GM19467 (cell line): ENCODE results near the gene TBC1D10A.

ENCODE experiments used
- ATAC-seq: cut with Tn5 transposase; IDR thresholded peaks from one replicate; pipeline ENCODE4 v1.9.1; 2021; ENCODE audit warnings: mild to moderate bottlenecking, moderate library complexity; ENCODE audit not compliant: unreplicated experiment

Gene TBC1D10A

DNA sequence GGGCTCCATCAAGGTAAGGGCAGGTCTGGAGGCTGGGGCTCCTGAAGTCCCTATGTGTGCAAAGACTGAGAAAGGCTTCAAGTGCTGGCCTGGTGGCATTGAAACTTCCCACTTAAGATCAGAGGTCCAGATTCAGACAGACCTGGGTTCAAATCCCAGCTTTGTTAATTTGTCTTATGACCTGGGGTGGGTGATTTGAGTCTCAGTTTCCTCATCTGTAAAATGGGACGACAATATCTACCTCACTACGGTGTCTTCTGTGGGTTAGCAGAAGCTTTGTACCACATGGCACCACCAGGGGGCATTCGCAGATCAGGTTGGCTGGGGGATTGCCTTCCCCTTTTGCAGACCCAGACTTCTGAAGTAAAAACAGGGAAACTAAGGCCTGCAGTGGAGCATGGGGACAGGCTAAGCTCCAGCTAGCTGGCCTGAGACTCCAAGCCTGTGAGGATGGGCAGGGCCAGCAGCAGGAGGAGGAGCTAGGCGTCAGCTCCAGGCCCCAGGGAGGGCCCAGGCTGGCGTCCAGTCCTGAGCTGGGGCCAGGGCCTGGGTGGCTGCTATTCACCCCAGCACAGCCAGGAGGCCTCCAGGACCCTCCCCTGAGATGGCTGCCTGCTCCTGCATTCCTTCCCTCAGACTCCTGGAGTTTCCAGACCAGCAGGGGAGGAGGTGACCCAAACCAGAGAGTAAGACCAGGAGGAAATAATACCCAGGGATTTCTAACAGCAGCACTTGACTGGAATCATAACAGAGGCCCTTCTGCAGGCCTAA, 38.9 kb downstream of the TBC1D10A start:
- ATAC-seq = no peak

DNA sequence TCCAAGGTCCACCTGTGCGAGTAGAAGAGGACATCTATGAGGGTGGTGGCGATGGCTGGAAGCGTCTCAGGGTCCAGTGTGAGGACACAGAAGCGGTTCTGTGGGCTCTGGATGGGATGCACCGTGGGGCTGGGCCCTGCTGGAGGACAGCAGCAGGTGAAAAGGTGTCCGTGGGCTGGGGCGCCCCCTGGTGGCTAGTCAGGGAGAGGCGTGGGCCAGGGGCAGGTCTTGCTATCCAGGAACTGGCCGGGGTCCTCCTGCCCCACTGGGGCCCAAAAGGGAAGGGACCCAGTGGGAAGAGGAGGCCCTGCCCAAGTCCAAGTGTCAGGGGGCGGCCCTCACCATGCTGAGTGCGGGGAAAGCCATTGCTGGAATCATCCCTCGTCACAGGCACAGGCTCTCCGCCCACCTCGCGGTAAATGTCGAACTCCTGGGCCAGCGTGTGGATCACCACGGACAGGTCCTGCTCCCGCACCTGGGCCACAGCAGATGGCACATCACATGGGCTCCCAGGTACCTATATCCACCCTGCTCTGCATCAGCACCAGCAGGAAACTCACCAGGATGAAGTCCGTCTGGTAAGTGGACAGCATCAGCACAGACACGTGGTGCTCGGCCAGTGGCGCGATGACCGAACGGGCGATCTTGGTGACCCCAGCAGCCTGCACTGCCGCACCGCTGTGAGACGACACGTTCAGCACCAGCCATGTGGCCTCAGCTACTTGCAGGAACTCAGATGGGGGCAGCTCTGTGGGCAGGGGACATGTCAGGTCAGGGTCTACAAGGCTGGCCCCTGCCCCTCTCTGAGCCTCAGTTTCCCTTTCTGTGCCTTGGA, 39.7 kb downstream of the TBC1D10A start:
- no peak for ATAC-seq

GRCh38 chr22:30286331-30286730, 40.4 kb downstream of the TBC1D10A start:
- ATAC-seq = no peak

GRCh38 chr22:30285846-30286200, 40.9 kb downstream of the TBC1D10A start:
- no peak for ATAC-seq

DNA sequence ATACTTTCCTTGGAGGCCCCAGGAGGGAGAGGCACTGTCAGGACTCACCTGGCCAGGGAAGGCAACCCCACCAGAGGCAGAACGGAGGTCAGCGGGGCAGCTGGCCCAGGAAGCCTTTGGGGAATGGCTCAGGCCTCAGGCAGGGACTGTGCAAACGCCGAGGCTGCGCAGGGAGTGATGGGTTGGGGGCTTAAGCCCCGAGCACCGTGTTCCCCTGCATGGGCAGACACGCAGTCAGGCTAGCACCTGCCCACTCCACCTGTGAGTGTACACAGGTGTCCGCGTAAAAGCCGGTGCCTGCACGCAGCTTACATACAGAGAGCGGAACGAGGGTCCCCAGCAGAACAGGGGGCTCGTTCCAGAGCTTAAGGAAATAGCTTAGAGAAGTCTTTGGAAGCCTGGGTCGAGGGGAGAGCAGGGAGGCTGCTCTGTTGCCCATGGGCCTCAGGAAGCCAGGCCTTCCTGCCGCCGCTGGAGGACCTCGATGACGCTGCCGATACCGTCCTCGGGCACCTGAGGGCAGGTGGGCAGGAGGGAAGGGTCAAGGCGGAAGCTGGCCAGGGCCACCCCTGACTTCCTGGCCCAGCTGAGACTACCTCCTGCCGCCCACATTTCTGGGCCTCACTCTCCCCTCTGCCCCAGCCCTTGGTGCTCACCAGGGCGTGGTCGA, 41.4 kb downstream of the TBC1D10A start:
- no peak for ATAC-seq

DNA sequence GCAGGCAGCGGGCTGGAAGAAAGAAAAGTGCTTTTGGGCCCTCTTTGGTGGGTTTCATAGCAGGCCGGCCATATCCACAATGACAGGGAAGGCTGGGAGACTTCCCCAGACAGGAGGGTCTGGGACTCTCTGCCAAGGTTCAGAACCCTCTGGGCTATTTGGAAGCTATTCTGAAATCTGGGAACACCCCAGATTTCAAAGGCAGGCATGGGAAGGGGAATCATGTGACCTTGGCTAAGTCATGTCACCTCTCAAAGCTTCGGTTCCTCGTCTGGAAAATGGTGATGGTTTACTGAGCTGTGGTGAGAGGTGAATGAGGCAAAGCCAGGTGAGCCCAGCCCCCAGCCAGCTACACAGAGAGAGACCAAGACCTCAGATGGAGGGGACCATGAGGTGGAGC, 42.1 kb downstream of the TBC1D10A start:
- no peak for ATAC-seq

DNA sequence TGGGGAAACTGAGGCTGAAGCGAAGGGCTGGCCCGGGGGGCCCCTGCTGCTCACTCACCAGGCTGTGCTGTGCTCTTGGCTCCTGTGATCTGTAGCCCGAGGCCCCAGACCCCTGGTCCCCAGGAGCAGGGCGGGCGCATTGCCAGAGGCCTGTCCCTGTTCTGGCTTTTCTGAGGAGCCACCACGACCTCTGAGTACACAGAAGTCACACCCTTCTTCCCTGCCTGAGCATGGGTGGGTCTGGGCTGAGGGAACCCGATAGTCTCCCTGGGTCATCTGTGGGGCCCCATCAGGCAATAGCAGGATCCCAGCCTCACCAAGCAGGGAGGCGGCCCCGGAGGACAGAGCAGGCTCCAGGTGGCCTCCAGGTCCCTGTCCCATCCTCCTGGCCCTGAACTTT, 42.6 kb downstream of the TBC1D10A start:
- ATAC-seq = no peak

DNA sequence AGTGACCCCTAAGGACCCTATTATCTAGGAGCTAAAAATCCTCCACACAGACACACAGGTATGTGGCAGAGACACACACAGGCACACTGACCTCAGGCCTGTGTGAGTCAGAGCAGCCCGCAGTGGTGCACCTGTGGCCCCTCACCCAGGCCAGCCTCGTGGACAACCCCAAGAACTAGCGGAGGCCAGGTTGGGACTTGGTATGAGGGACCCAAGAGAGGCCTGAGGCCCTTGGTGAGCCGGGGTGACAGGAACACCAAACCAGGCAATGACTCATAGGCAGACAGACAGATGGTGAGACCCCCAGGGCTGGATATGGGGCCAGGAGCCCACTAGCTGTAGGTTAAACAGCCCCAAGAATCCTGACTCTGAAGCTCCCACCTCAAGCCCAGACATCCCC, 43.4 kb downstream of the TBC1D10A start:
- no peak for ATAC-seq

- ATAC-seq = no peak
Observed at GRCh38 chr22:30282616-30283046, 44.1 kb downstream of the TBC1D10A start.

- ATAC-seq = no peak
Observed at GRCh38 chr22:30280505-30280904, 46.2 kb downstream of the TBC1D10A start.

DNA sequence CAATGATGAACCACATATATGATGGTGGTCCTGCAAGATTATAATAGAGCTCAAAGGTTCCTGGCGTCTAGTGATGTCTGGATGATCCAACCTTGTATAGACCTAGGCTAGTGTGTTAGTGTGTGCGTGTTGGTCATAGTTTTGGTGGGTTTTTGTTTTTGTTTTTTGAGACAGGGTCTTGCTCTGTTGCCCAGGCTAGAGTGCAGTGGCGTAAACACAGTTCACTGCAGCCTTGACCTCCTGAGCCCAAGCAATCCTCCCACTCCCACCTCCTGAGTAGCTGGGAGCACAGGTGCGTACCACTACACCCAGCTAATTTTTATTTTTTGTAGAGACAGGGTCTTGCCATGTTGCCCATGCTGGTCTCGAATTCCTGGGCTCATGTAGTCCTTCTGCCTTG, 46.8 kb downstream of the TBC1D10A start:
- ATAC-seq = no peak

- no peak for ATAC-seq
Observed at GRCh38 chr22:30279046-30279788, 47.5 kb downstream of the TBC1D10A start.

GRCh38 chr22:30277547-30278344, 49.0 kb downstream of the TBC1D10A start:
- ATAC-seq = no peak

DNA sequence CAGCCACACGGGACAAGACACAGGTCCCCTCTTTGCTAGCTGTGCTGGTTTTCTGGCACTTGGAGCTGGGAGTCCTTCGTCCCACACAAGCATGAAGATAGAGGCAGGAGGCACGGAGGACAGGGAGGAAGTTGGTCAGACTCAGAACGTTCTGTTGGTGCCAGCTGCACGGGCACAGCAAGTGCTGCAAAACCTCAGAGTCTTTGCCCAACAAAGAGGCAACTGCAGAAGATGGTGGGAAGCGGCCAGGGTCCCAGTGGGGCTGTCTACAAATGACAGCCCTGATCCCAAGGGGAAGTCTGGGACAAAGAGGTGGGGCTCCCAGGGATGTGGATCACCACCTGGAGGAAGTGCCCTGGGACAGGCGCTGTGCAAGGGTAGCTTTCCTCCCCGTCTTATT, 50.7 kb downstream of the TBC1D10A start:
- no peak for ATAC-seq

- no peak for ATAC-seq
Observed at GRCh38 chr22:30275625-30276024, 51.1 kb downstream of the TBC1D10A start.

DNA sequence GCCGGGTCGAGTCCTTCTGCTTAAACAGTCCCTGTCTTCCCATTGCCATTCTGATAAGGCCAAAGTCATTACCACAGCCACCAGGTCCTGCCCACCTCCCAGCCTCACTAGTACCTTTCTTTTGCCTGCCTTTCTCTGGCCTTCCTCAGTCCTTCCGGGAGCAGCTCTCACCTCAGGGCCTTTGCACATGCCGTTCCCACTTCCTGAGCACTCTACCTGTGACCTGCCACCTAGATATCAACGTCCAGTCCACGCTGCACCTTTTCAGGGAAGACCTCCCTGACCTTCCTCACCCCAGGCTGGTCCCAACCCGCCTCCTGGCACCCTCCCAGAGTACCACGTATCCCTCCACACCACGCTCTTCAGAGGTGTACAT, 52.3 kb downstream of the TBC1D10A start:
- no peak for ATAC-seq

- no peak for ATAC-seq
Observed at GRCh38 chr22:30273711-30274436, 52.9 kb downstream of the TBC1D10A start.

GRCh38 chr22:30272781-30273601, 53.8 kb downstream of the TBC1D10A start:
- no peak for ATAC-seq

GRCh38 chr22:30270832-30271231, 55.9 kb downstream of the TBC1D10A start:
- no peak for ATAC-seq
